Keratinocyte (primary cell): Measurements from ENCODE around the gene EDEM1. TPM values are rescaled to one million over a fixed set of nuclear protein-coding genes. Genes with fewer than 3 reads are reported as not detected.

Experiments used
- DNase-seq: peaks from one replicate; pipeline ENCODE4 v3.0.0-alpha.2; 2011; ENCODE audit warnings: low read depth, missing footprints, low spot score
- FAIRE-seq: peaks from 2 replicates; lab custom pipeline; 2011; peaks lifted over from hg19 to GRCh38; lab: Jason Lieb, UNC
- H2AFZ ChIP-seq: 2 replicates; pipeline ENCODE4 v1.6.0; 2012; ENCODE audit warnings: low read length, control low read depth, inconsistent platforms; ENCODE audit not compliant: control insufficient read depth
- H3K27ac ChIP-seq: 2 replicates; pipeline ENCODE4 v1.5.1; 2011; ENCODE audit warnings: low read length; ENCODE audit not compliant: control insufficient read depth, insufficient read depth
- H3K27me3 ChIP-seq: 3 replicates; pipeline ENCODE4 v1.6.0; 2011; ENCODE audit warnings: low read length; ENCODE audit not compliant: control insufficient read depth, insufficient read depth; ENCODE audit errors: extremely low read depth
- H3K36me3 ChIP-seq, 2 experiments: 2 replicates in 1 of 2; 3 replicates in 1 of 2; pipeline ENCODE4 v1.5.1; 2011; ENCODE audit warnings: low read length in 2 of 2, mild to moderate bottlenecking in 1 of 2; ENCODE audit not compliant: control insufficient read depth in 2 of 2, insufficient read depth in 2 of 2; ENCODE audit errors: extremely low read depth in 1 of 2
- H3K4me1 ChIP-seq: 3 replicates; pipeline ENCODE4 v1.5.1; 2011; ENCODE audit warnings: low read length; ENCODE audit not compliant: control insufficient read depth, insufficient read depth; ENCODE audit errors: extremely low read depth
- H3K4me2 ChIP-seq: 3 replicates; pipeline ENCODE4 v1.6.0; 2011; ENCODE audit warnings: low read depth, low read length; ENCODE audit not compliant: control insufficient read depth, insufficient read depth; ENCODE audit errors: extremely low read depth
- H3K4me3 ChIP-seq, 3 experiments: fragments of 200-600 bp in 1 of 3; sonication (generic) in 1 of 3; 2 replicates in 2 of 3; 3 replicates in 1 of 3; pipeline ENCODE4 v1.5.1; 2011 to 2016; ENCODE audit warnings: low read length in 3 of 3, mild to moderate bottlenecking in 3 of 3, control low read depth in 2 of 3, inconsistent platforms in 1 of 3, low read depth in 1 of 3, mixed read lengths in 1 of 3, mixed run types in 1 of 3, moderate library complexity in 1 of 3; ENCODE audit not compliant: control insufficient read depth in 2 of 3, insufficient read depth in 2 of 3; ENCODE audit errors: extremely low read depth in 1 of 3
- H3K79me2 ChIP-seq: 2 replicates; pipeline ENCODE4 v1.6.0; 2012; ENCODE audit warnings: low read length; ENCODE audit not compliant: control insufficient read depth, insufficient read depth
- H3K9ac ChIP-seq: 3 replicates; pipeline ENCODE4 v1.6.0; 2011; ENCODE audit warnings: low read length; ENCODE audit not compliant: control insufficient read depth, insufficient read depth; ENCODE audit errors: extremely low read depth
- H3K9me1 ChIP-seq: 3 replicates; pipeline ENCODE4 v1.6.0; 2011; ENCODE audit warnings: low read length; ENCODE audit not compliant: control insufficient read depth, insufficient read depth; ENCODE audit errors: extremely low read depth
- H3K9me3 ChIP-seq: 2 replicates; pipeline ENCODE4 v1.5.1; 2012; ENCODE audit warnings: low read depth, low read length; ENCODE audit not compliant: control insufficient read depth
- H4K20me1 ChIP-seq: 3 replicates; pipeline ENCODE4 v1.6.0; 2011; ENCODE audit warnings: low read length; ENCODE audit not compliant: control insufficient read depth, insufficient read depth; ENCODE audit errors: extremely low read depth
- EZH2 ChIP-seq: IDR thresholded peaks from one replicate; pipeline ENCODE4 v1.6.1; 2012; ENCODE audit warnings: inconsistent platforms, mild to moderate bottlenecking, low read length, moderate library complexity
- dilution Hi-C: fragments of 300-500 bp; cut with MboI; formaldehyde crosslinking; loops from one replicate; pipeline ENCODE4 v1.7.0; 2020; ENCODE audit warnings: low sequenced_read_pairs; ENCODE audit not compliant: extremely low pct_ligation_motif_present
- polyA plus RNA-seq, 5 experiments: library from polyadenylated mRNA; depleted of rRNA in 3 of 5; stranded (reverse) in 3 of 5; stranded (forward) in 1 of 5; unstranded in 1 of 5; fragments of >200 nt; gene quantifications; 1 replicate in 1 of 5; 2 replicates in 3 of 5; 3 replicates in 1 of 5; pipeline versions ENCODE4 v1.2.1 to v1.2.3, GENCODE V29; 2011 to 2012; ENCODE audit warnings: missing spikeins in 2 of 5, low read depth in 1 of 5, low replicate concordance in 1 of 5
- TF ChIP-seq, protein P1 (sequence below), 3 experiments: IDR thresholded peaks in 1 of 3; conservative IDR thresholded peaks in 1 of 3; optimal IDR thresholded peaks in 1 of 3; 2 replicates in 2 of 3; 3 replicates in 1 of 3; pipeline versions ENCODE3 to v1.5.1; 2011; ENCODE audit warnings: low read length in 3 of 3, mild to moderate bottlenecking in 3 of 3, moderate library complexity in 2 of 3, control low read depth in 1 of 3, inconsistent platforms in 1 of 3; ENCODE audit not compliant: insufficient read depth in 2 of 3; ENCODE audit errors: extremely low read depth in 1 of 3

The EDEM1 gene
- polyA plus RNA-seq, 1 donor (not counting 4 experiments of a cell fraction or from before 2014, with no cell fraction given): 65.2 TPM

- Histone ChIP-seq H3K4me3 (no peak overlapping the region), H3K4me2 (no peak overlapping the region), H3K27ac (no peak overlapping the region), H3K4me1 (no peaks in the 10 kb centered on the region), H2AFZ (no peak overlapping the region), H3K36me3 (no peaks in the 10 kb centered on the region), H3K9me1 (no peaks in the 10 kb centered on the region), H3K9ac (no peak overlapping the region), H3K27me3 (no peaks in the 10 kb centered on the region), H4K20me1 (no peaks in the 10 kb centered on the region), H3K79me2 (no peaks in the 10 kb centered on the region), H3K9me3 (no peaks in the 10 kb centered on the region)
- TF ChIP-seq, protein P1, sequence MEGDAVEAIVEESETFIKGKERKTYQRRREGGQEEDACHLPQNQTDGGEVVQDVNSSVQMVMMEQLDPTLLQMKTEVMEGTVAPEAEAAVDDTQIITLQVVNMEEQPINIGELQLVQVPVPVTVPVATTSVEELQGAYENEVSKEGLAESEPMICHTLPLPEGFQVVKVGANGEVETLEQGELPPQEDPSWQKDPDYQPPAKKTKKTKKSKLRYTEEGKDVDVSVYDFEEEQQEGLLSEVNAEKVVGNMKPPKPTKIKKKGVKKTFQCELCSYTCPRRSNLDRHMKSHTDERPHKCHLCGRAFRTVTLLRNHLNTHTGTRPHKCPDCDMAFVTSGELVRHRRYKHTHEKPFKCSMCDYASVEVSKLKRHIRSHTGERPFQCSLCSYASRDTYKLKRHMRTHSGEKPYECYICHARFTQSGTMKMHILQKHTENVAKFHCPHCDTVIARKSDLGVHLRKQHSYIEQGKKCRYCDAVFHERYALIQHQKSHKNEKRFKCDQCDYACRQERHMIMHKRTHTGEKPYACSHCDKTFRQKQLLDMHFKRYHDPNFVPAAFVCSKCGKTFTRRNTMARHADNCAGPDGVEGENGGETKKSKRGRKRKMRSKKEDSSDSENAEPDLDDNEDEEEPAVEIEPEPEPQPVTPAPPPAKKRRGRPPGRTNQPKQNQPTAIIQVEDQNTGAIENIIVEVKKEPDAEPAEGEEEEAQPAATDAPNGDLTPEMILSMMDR (optimal IDR thresholded peaks at IDR 0.05 in 1 of 3, IDR thresholded peaks at IDR 0.05 in 1 of 3, conservative IDR thresholded peaks at IDR 0.05 in 1 of 3; ENCODE audit: extremely low read depth in 1 of 3, insufficient read depth in 2 of 3, low read length in 3 of 3): no peak
- TF ChIP-seq EZH2: no peak
- FAIRE-seq (no peak), DNase-seq (no peak)
- dilution Hi-C loops: no loop called here
These were observed 71.0 kb downstream of the EDEM1 start for GRCh38 chr3:5258526-5258925.

DNA sequence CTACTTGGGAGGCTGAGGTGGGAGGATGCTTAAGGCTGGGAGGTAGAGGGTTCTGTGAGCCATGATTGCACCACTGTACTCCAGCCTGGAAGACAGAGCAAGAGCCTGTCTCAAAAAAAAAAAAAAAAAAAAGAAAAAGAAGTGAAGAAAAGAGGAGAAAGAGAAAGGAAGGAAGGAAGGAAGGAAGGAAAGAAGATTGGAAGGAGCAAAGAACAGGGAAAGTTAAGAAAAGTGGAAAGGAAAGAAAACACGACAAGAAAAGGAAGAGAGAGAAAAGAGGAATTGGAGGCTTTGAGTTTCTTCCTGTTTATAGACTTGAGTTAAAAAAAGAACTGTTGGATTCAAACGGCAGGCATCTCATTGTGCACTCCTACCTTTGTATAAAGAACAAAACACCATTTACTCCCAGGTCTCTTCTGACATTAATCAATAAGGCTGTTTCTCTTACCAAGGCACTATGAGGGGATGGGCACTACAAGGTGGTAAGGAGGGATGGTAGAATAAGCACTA lies 73.5 kb downstream of the EDEM1 start:
- Histone ChIP-seq H2AFZ (no peak overlapping the region), H3K4me1 (no peaks in the 10 kb centered on the region), H3K27ac (no peak overlapping the region), H3K9me1 (no peaks in the 10 kb centered on the region), H3K4me3 (no peak overlapping the region), H3K79me2 (no peaks in the 10 kb centered on the region), H3K9me3 (no peaks in the 10 kb centered on the region), H4K20me1 (no peaks in the 10 kb centered on the region), H3K36me3 (no peaks in the 10 kb centered on the region), H3K9ac (no peak overlapping the region), H3K27me3 (no peaks in the 10 kb centered on the region), H3K4me2 (no peak overlapping the region)
- FAIRE-seq (no peak), DNase-seq (no peak)
- TF ChIP-seq, protein P1 (optimal IDR thresholded peaks at IDR 0.05 in 1 of 3, IDR thresholded peaks at IDR 0.05 in 1 of 3, conservative IDR thresholded peaks at IDR 0.05 in 1 of 3; ENCODE audit: extremely low read depth in 1 of 3, insufficient read depth in 2 of 3, low read length in 3 of 3): no peak
- TF ChIP-seq EZH2: no peak
- dilution Hi-C loops: no loop called here
